Activated CD8-positive, alpha-beta memory T cell treated with anti-CD3 and anti-CD28 coated beads for 24 hours (primary cell): Measurements from ENCODE around the gene RIMBP2.
"Not testable (repeated sequence)": the region's sequence is repeated elsewhere in the genome, so short reads cannot be mapped to it uniquely, and the experiment has no call there.

ENCODE experiments used
- DNase-seq: peaks from one replicate; pipeline ENCODE4 v3.0.0-alpha.2; 2020

The RIMBP2 gene

GRCh38 chr12:130738403-130738802 lies 22.3 kb upstream of the RIMBP2 start:
- DNase-seq = not testable (repeated sequence)

GRCh38 chr12:130737731-130738130 lies 21.6 kb upstream of the RIMBP2 start:
- DNase-seq = peak; percentile 26

GRCh38 chr12:130729344-130729743 lies 13.2 kb upstream of the RIMBP2 start:
- DNase-seq = no peak

- no peak for DNase-seq
These were observed 12.3 kb upstream of the RIMBP2 start for GRCh38 chr12:130728158-130729058.

- no peak for DNase-seq
These were observed 3.3 kb upstream of the RIMBP2 start for GRCh38 chr12:130719263-130719859.

GRCh38 chr12:130717752-130718151 lies 1.7 kb upstream of the RIMBP2 start:
- DNase-seq = no peak

- no peak for DNase-seq
These were observed 869 bp upstream of the RIMBP2 start for GRCh38 chr12:130716969-130717366.

- DNase-seq = no peak
These were observed 725 bp downstream of the RIMBP2 start for GRCh38 chr12:130715150-130715997.

GRCh38 chr12:130714591-130715149 lies 1.4 kb downstream of the RIMBP2 start:
- DNase-seq = no peak

- DNase-seq = no peak
These were observed 2.0 kb downstream of the RIMBP2 start for GRCh38 chr12:130714091-130714590.

GRCh38 chr12:130713581-130713991 lies 2.5 kb downstream of the RIMBP2 start:
- no peak for DNase-seq

- no peak for DNase-seq
These were observed 3.6 kb downstream of the RIMBP2 start for GRCh38 chr12:130712346-130713065.

- no peak for DNase-seq
These were observed 4.3 kb downstream of the RIMBP2 start for GRCh38 chr12:130711756-130712155.

GRCh38 chr12:130710733-130711080 lies 5.4 kb downstream of the RIMBP2 start:
- no peak for DNase-seq

- no peak for DNase-seq
These were observed 5.9 kb downstream of the RIMBP2 start for GRCh38 chr12:130709971-130710732.

GRCh38 chr12:130709151-130709970 lies 6.7 kb downstream of the RIMBP2 start:
- no peak for DNase-seq

- no peak for DNase-seq
These were observed 7.5 kb downstream of the RIMBP2 start for GRCh38 chr12:130708648-130709047.

- DNase-seq = no peak
These were observed 8.6 kb downstream of the RIMBP2 start for GRCh38 chr12:130707571-130707891.

GRCh38 chr12:130706885-130707570 lies 9.1 kb downstream of the RIMBP2 start:
- DNase-seq = no peak

- DNase-seq = no peak
These were observed 9.8 kb downstream of the RIMBP2 start for GRCh38 chr12:130706311-130706710.
